Ureter (tissue), 1 donor: ENCODE results near the gene C1orf115. TPM values are rescaled to one million over a fixed set of nuclear protein-coding genes. Genes with fewer than 3 reads are reported as not detected.
"Not testable (repeated sequence)": the region's sequence is repeated elsewhere in the genome, so short reads cannot be mapped to it uniquely, and the experiment has no call there.

Experiments
- DNase-seq: peaks from one replicate; pipeline ENCODE4 v3.0.0-alpha.2; 2020; ENCODE audit warnings: low spot score
- total RNA-seq: library from RNA; stranded (reverse); gene quantifications from one replicate; pipeline ENCODE4 v1.2.4, GENCODE V29; 2023
- donor health status: DM: yes; HTN: yes; CAD: no.

Gene C1orf115
- total RNA-seq, 1 donor from 2014 or later = 13.1 TPM

- DNase-seq = no peak
These were observed 4.8 kb downstream of the C1orf115 start for GRCh38 chr1:220694866-220695382.

GRCh38 chr1:220695426-220695825, 5.3 kb downstream of the C1orf115 start:
- no peak for DNase-seq

DNA sequence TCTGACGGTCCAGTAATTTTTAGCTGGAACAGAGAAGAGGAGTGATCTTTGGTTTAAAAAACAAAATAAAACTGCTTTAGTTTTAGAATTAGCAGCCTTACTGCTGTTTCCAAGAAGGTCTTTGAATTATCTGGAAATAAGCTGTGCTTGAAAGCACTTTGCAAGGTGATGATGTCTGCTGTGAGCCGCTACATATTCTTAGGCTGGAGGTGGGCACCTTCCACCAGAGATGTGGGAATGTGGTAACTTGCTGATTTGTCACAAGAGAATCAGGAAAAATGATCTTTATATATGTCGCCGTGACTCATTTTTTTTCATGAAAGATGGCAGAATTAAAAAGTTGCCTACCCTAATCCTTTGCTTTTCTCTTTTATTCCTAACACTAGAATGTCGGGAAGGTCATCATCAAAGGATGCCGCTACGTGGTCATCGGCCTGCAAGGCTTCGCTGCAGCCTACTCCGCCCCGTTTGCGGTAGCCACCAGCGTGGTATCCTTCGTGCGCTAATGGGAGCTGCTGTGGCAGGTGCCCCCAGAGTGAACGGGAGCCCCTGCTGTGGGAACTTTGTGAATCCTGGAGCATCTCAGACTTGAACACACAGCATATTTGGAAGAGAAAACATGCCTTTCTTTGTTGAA, 6.2 kb downstream of the C1orf115 start:
- no peak for DNase-seq

- no peak for DNase-seq
These were observed 6.7 kb downstream of the C1orf115 start for GRCh38 chr1:220696863-220697231.

- DNase-seq = no peak
These were observed 7.2 kb downstream of the C1orf115 start for GRCh38 chr1:220697326-220697725.

DNA sequence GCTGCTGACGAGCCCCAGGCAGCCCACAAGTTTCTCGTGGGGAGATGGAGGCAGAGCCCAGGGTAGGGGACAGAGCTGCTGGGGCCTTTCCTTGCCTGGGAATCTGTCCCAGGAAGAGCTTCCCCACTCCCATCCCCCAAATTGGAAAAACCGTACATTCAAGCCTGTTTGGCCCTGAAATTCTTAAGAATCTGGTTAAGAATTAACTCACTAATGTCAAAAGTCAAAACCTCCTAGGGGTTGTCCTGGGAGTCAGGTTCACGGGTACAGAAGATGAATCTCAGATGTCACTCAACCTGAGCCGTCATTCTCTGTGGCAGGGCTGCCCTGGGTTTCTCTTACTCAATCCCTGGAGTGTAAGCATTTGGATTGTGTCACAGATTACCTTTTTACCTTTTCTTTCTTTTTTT, 8.4 kb downstream of the C1orf115 start:
- DNase-seq = no peak

GRCh38 chr1:220699044-220699443, 8.9 kb downstream of the C1orf115 start:
- DNase-seq = no peak

DNA sequence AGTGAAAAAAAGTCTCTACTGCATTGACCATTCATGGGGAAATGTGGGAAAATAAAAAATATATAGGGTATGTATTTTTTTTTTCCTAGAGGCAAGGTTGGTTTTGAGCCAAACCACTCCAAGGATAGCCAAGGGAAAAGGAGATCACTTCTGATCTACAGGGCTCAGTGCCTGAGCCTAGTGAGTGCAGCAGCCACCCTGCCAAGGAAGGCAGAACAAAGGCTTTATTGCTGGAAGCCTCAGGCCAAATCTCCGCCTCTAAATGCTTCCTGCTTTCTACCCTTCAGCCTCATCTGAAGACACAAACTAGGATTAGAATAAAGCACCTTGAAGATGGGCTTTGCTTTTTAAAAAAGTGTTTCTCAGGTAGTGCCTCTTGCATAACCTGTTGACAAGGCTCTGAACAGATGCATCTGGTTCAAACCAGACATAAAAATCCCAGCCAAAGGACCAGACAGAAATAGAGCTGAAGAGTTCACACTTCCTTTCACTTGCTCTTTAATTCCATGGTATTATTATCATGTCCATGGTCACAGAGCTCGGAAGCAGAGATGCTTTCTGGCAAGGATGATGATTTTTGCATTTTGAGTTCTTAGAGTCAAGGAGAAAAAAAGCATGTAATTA, 10.5 kb downstream of the C1orf115 start:
- no peak for DNase-seq

- no peak for DNase-seq
These were observed 11.8 kb downstream of the C1orf115 start for GRCh38 chr1:220701974-220702373.

DNA sequence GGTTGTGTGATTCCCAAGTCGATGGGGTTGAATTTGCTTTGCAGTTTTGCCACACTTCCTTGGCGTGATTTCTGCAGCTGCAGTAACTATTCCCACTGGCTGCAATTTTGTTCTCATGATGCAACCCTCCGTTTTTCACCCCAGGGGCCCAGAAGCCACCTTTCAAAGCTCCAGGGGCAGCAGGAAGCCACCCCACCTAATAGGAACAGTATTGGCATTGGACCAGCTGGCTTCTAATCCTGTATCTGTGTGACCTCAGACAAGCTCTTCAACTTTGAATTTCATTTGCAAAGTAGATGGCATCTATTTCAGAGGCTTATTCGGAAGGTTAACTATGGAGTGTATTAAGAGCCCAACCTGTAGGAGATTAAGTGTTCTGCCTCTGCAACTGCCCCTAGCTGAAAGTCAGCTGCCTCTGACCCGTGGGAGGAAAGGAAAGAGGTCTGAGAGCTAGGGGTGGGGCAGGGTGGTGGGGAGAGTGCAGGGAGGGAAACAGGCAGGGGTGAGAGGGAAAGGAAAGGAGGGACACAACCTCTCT, 12.6 kb downstream of the C1orf115 start:
- no peak for DNase-seq

DNA sequence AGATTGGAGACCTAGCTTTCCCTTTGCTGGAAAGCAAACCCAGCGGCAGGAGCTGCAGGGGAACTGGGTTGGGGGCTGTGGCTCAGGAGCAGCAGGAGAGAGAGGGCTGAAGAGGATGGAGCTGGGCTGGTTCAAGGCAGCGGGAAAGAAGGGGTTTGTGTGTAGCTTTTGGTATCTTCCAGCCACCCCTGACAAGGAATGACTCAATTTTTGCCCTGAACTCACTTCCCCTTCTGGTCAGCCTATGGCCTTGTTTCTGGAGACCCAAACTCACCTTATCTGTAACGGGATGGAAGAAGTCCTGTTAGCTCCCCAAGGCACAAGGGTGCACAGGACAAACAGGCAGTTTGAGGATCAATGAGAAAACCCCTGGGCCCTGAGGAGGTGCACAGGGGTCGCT, 13.1 kb downstream of the C1orf115 start:
- DNase-seq = no peak

- DNase-seq = no peak
These were observed 15.6 kb downstream of the C1orf115 start for GRCh38 chr1:220705782-220706181.

DNA sequence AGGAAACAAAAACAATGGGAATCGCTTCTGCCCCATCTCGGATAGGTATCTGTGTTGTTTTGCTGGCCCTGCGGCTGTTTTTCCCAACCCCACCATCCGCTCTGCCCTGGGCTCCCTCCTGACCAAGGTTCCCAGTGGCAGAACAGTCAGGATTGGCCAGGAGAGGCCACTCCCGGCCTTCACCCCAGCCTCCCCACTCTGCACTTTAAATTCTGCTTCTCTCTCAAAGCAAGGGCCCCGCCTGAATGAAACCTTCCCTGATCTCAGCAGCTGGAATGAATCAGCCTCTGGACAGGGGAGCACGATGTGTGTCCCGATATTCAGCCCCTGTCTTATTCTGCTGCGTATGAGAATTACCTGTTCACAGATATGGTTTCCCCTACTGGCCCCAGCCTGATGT, 16.3 kb downstream of the C1orf115 start:
- DNase-seq = no peak

DNA sequence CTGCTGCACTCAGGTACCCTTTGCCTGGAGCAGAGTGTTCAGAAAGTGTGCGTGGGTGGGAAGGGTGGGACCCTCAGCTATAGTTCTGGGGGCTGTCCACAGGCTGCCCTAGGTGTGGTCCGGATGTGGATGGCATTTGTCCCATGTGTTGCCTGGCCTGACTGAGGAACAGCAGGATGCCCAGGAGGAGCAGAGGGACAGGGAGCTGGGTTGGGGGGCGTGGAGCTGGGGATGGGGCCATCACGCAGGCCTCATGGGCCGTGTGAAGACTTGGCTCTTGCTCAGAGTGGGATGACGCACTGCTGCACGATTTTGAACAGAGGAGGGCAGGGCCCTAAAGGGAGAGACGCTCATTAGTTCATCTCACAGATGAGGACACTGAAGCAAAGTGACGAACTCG, 17.0 kb downstream of the C1orf115 start:
- no peak for DNase-seq

- DNase-seq = no peak
These were observed 18.1 kb downstream of the C1orf115 start for GRCh38 chr1:220708244-220708643.

- no peak for DNase-seq
These were observed 19.0 kb downstream of the C1orf115 start for GRCh38 chr1:220708936-220709801.

DNA sequence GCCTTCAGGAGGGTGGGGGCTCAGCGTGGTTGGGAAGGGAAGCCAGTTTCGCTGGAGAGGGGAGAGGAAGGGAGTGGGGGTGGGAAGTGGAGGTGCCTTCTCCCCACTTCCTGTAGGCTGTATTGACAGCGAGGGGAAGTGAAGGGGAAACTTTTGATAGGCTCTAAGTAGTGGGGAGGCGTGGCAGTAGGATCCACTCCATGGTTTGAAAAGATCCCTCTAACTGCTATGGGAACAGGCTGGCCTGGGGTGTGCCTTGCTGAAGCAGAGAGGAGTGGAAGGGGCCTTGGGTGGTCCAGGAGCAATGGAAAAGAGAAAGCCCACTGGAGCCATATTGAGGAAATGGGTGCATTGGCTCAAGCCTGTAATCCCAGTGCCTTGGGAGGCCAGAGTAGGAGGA, 20.2 kb downstream of the C1orf115 start:
- no peak for DNase-seq

GRCh38 chr1:220711056-220711809, 21.1 kb downstream of the C1orf115 start:
- no peak for DNase-seq

DNA sequence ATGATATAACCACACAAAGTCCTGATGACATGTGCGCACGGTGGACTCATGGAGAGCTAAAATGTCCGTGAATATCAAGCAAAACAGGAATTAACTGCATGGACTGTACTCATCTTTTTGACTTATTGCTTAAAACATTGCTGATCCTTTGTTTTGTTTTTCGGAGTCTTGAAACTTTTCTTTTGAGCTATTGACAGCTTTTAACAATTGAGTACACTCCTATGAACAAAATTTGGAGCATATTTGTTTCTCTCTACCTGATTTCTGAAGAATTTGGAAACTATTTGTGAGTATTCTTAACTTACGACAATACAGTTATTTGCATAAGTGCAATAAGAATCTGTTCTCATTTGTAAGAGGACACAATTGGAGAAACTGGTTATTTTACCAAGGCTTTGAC, 25.8 kb downstream of the C1orf115 start:
- not testable (repeated sequence) for DNase-seq

DNA sequence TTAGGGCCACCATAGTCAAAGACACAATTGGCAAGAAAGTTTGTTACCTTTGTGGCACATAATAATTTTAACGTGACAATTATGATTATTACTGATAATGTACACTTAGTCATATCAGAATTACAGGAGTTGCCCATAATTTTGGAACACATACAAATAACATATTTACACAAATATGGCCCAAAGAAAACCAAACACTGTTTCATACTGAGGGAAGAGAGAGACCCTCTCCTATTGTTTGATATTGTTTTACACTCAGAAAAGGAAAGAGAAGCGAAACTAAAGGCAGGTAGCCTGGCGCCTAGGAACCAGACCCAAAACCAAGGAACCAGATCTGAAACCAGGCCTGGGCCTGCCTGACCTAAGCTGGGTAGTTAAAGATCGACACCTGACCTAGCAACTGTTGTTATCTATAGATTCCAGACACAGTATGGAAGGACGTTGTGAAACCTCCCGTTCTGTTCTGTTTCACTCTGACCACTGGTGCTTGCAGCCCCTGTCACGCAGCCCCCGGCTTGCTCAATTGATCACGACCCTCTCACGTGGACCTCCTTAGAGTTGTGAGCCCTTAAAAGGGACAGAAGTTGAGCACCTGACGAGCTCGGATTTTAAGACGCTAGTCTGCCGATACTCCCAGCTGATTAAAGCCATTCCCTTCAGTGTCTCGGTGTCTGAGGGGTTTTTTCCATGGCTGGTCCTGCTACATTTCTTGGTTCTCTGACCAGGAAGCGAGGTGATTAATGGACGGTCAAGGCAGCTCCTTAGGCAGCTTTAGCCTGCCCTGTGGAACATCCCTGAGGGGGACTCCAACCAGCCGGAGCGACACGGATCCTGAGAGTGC, 27.9 kb downstream of the C1orf115 start:
- DNase-seq = no peak

GRCh38 chr1:220721266-220721665, 31.1 kb downstream of the C1orf115 start:
- DNase-seq = not testable (repeated sequence)
